Hematopoietic multipotent progenitor cell (in vitro differentiated cells): Measurements from ENCODE around the gene PLEKHG4. TPM values are rescaled to one million over a fixed set of nuclear protein-coding genes. Genes with fewer than 3 reads are reported as not detected.

Experiments used
- DNase-seq, 3 donors: peaks; one replicate each; pipeline ENCODE4 v3.0.0-alpha.2; 2011 to 2015; ENCODE audit warnings: low read depth in 2 of 3, low spot score in 2 of 3
- total RNA-seq: library from RNA; depleted of rRNA; stranded (reverse); fragments of >200 nt; gene quantifications from one replicate; pipeline ENCODE4 v1.2.3, GENCODE V29; 2012

PLEKHG4 gene
- total RNA-seq, 1 donor, result 23.4 TPM

- peak; percentile 50 to 95 (median 94) for DNase-seq
These were observed 34.7 kb upstream of the PLEKHG4 start for GRCh38 chr16:67244387-67245185.

- DNase-seq, result no peak
These were observed 34.1 kb upstream of the PLEKHG4 start for GRCh38 chr16:67245186-67245585.

GRCh38 chr16:67245674-67246080, 33.7 kb upstream of the PLEKHG4 start:
- no peak for DNase-seq

GRCh38 chr16:67246081-67246755, 33.1 kb upstream of the PLEKHG4 start:
- DNase-seq, result peak in 2 of 3 donors; percentile 57 to 61

GRCh38 chr16:67246756-67247191, 32.6 kb upstream of the PLEKHG4 start:
- DNase-seq, result no peak

GRCh38 chr16:67247192-67248072, 31.9 kb upstream of the PLEKHG4 start, which contains the start of gene FHOD1:
TSS of gene FHOD1 (minus strand) at chr16:67247481. CDS start at chr16:67247410, 71 bp downstream.
- DNase-seq, result peak; percentile 70 to 95 (median 90)

GRCh38 chr16:67248073-67248400, 31.3 kb upstream of the PLEKHG4 start:
- no peak for DNase-seq

GRCh38 chr16:67248401-67249177, 30.7 kb upstream of the PLEKHG4 start, which contains the start of gene SLC9A5:
TSS of gene SLC9A5 (plus strand) at chr16:67248979. CDS start at chr16:67249015, 36 bp downstream.
- peak in 1 of 3 donors; percentile 31 for DNase-seq

- DNase-seq, result no peak
These were observed 29.9 kb upstream of the PLEKHG4 start for GRCh38 chr16:67249178-67250044.

- no peak for DNase-seq
These were observed 29.3 kb upstream of the PLEKHG4 start for GRCh38 chr16:67250045-67250327.

GRCh38 chr16:67252609-67253497, 26.5 kb upstream of the PLEKHG4 start:
- no peak for DNase-seq

GRCh38 chr16:67254801-67255552, 24.4 kb upstream of the PLEKHG4 start:
- DNase-seq, result no peak

- no peak for DNase-seq
These were observed 23.6 kb upstream of the PLEKHG4 start for GRCh38 chr16:67255553-67256221.

GRCh38 chr16:67256701-67257230, 22.6 kb upstream of the PLEKHG4 start:
- DNase-seq, result no peak

GRCh38 chr16:67257486-67258160, 21.7 kb upstream of the PLEKHG4 start:
- no peak for DNase-seq

GRCh38 chr16:67258161-67258835, 21.0 kb upstream of the PLEKHG4 start:
- DNase-seq, result no peak
